RCC 7860 (cell line): Measurements from ENCODE around the gene CDH22.

Experiments used
- DNase-seq: peaks from one replicate; pipeline ENCODE4 v3.0.0-alpha.2; 2015; ENCODE audit warnings: low spot score
- FAIRE-seq: peaks from 2 replicates; lab custom pipeline; 2012; peaks lifted over from hg19 to GRCh38; lab: Jason Lieb, UNC

Gene CDH22

DNA sequence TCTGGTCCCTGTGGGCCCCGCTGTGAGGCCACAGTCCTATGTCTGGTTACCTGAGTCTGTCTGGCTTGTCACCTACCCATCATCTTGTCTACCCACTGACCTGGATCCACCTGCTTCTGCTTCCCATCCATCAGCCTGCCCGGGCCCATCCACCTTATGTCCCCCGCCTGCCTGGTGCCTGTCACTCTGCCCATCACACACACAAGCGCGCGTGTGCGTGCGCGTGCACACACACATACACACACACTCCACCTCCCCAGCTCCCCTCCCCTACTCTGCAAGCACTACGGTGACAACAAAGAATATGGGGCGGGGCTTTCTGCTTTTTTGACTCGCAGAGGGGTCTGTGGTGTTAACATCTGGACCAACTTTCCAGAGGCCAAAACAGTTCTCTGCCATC is 8.0 kb downstream of the CDH22 start:
- no peak for FAIRE-seq
- DNase-seq, result no peak

DNA sequence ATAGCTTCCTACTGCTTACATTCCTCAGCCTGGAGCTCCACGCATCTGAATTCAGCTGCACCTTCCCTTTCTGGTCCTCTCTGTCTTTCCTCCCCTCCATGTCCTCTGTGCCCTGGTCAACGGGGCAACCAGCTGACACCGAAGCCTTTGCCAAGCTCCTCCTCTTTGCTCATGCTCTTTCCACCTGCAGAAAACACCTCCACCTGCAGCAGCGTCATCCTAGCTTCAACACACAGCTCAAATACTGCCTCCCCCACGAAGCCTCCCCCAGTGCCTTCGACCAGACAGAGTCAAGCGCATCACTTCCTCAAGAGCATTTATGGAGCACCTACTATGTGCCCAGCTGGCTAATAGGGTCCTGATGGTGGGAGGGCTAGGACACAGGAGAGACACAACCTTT is 9.2 kb downstream of the CDH22 start:
- FAIRE-seq (no peak), DNase-seq (no peak)

DNA sequence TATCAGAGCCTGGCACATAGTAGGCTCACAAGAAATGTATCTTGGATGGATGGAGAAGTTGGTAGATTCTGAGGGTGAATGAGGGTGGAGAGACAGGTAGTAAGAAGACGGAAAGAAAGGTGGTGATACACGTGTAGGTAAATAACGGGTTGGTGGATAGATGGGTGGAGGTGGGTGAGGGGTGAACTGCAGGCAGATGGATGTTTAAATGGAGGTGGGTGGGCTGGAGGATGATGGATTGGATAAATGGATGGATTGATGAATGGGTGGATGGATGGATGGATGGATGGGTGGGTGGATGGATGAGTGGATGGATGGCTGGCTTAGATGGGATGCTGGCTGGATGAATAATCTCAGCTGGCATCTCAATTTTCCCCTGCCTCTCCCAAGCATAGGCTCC is 9.9 kb downstream of the CDH22 start:
- no peak for FAIRE-seq
- no peak for DNase-seq

DNA sequence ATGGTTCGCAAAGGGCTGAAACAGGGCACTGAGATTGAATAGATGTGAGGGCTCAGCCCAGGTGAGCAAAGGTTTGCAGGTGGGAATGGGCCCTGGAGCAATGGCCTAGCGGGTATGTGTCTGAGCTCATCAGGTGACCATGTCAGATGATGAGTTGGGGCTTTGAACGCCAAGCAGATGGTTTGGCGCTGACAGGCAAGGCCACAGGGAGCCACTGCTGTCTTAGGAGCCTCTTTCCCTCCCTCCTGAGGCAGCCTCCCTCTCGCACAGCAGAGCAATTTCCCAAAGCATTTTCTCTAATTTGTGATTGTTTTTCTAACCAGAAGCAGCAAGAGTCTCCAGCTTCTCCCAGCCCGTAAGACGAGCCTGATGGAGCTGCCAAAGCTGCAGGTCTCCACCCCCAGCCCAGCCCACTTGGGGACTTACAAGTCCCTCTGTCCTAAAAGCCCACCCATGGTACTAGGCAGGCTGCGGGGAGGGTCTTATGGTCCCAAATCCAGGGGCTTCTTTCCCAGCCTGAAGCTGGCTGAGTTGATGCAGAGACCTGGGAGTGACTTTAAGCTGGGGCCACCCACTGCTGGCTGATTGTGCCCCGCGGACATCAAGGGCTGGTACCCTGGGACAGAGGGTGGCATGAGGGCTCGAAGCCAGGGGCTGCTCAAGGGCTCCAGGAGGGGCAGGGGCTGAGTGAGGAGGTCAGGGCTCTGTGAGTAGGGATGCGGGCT is 11.6 kb downstream of the CDH22 start:
- DNase-seq (no peak), FAIRE-seq (no peak)

DNA sequence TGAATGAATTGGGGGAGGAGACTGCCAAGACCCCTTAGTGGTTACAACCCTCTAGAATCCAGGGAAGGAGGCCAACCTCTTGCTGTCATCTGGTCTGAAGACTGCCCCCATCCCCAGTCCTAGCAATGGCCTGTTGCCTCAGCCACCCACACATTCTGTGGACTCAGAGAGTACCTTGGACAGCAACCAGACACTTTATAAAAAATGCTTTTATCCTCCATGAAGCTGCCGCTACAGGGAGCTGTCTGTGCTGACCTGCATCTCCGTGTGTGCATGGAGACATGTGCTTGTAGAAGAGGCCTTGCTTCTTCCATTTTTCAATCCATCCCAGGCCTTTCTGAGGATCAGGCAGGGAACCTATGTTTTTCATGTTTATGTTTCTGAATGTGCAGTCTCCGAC is 15.2 kb downstream of the CDH22 start:
- FAIRE-seq (no peak), DNase-seq (peak; percentile 24)

DNA sequence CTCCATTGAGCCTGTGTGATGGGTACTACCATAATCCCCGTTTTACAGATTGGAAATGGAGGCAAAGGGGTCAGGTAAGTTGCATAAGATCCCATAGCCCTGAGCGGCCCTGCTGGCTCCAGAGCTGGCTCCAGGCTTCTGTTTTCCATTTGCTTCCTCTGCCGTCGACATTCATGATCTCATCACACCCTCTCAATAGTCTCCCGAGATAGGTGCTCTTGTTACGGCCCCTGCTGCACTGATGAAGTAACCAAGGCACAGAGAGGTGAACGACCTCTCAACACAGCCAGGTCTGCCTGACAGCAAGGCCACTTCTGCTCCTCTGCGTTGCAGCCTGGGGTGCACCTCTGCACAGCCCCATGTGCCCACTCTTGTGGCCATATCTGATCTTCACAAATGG is 16.9 kb downstream of the CDH22 start:
- no peak for DNase-seq

DNA sequence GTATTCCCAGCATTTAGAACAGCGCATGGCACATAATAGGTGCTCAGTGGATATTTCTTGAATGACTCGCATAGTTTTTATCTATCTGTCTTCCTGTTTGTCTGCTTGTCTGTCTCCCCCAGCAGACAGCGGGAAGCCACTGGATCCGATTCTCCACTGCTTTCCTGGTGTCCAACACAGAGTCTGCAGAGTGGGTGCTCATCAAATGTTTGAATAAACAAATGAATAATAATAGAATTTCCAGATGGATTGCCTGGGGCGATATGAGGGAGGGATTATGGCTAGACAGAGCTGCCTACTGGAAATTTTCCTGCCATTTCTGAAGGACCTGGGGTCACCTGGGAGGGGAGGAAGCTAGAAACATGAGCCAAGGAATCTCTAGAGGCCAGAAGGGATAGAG is 18.9 kb downstream of the CDH22 start:
- FAIRE-seq (no peak), DNase-seq (no peak)

More for the DNA sequence above, 16.9 kb downstream of the CDH22 start:
- FAIRE-seq, result no peak

DNA sequence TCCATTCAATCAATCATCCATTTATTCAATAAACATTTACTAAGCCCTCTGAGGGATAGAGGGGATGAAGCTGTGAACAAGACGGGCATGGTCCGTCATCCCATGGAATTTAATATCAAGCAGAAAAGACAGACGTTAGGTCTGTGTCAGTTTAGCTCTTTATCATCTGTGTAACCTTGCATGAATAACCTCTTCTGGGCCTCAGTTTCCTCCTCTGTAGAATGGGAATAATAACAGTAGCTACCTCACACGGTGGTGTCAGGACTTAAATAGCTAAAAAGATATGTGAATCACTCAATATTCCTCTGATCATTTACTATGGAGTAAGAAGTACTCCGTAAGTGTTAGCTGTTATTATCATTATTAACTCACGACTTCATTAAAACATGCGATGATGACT is 21.3 kb downstream of the CDH22 start:
- no peak for FAIRE-seq
- no peak for DNase-seq

DNA sequence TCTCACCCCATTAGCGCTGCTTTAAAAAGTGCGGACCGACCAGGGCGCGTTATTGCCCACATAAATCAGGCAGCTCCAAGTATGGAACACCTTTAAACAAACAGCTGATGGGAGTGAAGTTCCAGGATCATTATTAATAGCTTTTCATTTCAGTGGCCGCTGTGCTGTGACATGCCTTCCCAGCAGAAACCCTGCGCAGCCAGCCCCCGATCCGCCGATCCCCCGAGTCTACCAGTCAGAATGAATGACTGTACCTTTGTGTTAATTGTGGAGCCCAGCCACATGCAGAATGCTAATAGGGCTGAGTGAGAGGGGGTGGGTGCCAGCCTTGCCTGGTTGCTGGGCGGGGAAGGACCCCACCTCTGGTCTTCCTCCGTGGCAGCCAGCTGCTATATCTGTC is 21.9 kb downstream of the CDH22 start:
- FAIRE-seq (no peak), DNase-seq (no peak)

DNA sequence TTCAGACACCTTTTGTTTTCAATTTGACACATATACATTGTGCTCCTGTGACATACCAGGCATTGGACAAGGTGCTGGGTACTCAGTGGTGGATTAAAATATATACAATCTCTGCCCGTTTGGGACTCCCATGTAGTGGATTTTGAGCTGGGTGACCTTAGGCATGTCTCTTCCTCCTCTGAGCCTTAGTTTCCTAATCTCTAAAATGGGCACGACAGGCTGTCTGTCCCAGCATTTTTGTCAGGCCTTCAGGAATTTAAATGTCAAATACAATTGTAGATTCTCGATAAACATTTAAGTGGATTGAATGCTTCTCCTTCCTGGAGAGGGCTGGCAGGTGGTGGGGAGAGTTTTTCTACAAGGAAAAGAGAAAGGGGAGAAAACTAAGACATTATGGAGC is 22.6 kb downstream of the CDH22 start:
- no peak for FAIRE-seq

DNA sequence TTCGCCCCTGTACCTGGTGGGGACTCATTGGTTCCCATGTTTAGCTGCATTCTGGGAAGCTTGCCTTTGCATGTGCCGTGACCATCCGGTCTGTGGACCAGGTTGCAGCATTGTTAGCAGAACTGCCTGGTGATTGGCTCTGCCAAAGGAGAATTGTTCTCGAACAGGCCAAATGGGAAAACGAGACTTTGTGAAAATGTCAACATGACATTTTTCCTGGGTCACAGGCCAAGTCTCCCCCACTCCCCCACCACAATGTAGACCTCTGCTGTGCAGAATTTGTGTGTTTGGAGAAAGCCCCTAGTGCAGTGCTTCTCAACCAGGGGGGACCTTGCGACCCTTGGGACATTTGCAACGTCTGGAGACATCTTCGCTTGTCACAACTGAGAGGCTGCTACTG is 23.2 kb downstream of the CDH22 start:
- FAIRE-seq, result no peak
- no peak for DNase-seq

More for the DNA sequence above, 22.6 kb downstream of the CDH22 start:
- no peak for DNase-seq

DNA sequence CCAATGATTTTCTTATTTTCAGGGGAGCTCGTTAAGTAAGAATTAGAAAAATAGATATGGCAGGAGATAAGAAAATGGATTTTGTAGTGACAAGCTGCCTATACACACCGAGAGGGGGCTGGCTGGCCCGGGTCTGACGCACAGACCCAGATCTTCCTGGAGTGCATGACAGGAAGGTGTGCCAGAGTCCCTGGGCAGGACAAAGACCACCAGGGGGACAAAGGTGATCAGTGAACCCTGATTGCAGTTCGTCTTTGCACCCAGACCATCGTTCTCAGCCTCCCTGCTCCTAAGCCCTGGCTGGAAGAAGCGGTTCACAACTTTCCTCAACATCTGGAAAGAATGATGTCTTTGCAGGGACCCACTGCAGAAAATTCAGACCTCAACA is 24.3 kb downstream of the CDH22 start:
- DNase-seq, result no peak
- no peak for FAIRE-seq

DNA sequence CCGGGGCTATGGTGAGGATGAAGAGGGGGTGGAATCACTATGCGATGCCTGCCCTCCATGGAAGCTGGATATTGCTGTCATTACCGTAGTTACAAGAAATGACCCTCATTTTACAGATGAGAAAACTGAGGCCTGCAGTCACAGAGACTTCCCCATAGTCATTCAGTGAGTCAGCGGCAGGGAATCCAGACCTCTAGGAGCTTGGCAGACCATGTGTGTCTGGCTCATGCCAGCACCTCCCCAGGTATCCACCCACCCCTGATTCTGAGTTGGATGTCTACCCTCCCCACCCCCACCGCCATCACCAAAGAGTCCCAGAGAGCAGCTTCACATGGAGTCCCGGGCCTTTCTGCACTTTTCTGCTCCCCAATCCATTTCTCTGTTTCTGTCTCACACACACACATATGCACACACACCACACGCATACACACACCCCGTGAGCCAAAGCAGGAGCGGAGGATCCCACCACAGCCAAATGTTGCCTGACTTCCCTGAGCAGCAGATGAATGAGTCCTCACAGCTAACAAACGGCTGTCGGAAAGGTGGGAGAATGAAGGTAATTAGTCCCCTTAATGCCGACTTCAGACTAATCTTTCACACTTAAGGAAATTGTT is 24.8 kb downstream of the CDH22 start:
- DNase-seq, result peak; percentile 82
- peak; percentile 36 for FAIRE-seq

DNA sequence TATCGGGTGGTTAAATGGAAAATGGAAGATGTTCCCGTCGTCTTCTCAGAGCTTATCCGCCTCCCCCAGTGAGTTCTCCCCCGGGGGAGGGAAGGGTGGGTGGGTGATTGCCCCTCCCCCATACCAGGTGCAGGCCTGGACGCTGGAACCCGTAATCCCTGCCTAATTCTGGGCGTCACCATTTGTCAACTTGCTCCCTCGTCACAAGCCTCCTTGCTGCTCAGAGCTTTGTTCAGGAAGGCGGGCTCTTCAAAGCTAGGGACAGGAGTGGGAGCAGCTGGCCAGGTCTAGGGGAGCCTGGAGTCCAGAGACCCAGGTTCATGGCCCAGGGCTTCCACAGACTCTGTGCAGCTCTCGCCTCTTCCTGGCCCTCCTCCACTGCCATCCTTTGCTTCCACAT is 25.6 kb downstream of the CDH22 start:
- no peak for DNase-seq
- no peak for FAIRE-seq

DNA sequence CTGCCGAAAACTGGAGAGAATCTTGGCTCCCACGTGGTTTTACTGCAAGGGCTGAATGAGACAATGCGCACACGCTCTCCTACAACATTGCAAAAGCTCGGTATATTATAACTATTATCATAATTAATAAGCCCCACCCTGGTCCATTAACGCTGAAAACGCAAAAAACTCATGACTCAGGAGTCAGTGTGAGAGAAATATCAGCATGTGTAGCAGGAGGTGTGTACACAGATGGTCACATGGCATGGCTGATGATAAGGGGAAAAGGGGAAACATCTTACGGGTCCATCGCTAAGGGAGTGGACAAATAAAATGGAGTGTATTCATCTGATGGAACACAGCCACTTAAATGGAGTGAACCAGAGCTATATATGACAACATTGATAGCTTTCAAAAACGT is 29.2 kb downstream of the CDH22 start:
- DNase-seq (no peak), FAIRE-seq (no peak)

DNA sequence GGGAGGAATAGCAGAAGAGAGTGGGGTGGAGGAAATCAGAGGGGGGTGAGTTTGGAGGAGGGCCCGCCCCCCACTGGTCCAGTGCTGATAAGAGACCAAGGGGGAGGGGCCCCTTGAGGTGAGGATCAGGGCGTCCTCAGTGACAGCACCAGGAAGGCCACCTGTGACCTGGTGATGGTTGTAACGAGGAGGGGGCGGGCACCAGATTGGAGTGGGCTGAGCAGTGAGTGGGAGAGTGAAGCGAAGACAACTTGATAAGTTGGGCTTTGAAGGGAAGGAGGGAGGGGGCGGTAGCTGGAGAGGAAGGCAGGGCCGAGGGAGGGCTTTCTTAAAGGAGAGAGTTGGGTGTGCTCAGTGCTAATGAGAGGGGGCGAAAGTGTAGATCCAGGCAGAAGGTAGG is 30.7 kb downstream of the CDH22 start:
- FAIRE-seq (no peak), DNase-seq (no peak)

DNA sequence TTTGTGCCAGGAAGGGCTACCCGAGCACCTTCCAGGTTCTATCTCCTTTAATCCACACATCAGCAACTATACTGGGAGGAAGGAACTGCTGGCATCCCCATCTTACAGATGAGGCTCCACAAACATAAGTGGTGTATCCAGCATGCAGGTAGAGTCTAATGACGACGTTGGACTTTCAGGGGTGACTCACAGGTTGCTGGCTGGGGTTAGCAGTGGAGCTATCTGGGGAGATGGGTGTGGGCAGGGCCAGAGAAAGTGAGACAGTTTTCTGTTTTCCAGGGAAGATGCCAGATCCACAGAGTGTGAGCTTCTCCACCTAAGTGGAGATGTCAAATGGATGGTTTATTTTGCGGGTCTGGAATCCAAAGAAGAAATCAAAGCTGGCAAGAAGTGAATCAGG is 31.8 kb downstream of the CDH22 start:
- DNase-seq (no peak), FAIRE-seq (no peak)

DNA sequence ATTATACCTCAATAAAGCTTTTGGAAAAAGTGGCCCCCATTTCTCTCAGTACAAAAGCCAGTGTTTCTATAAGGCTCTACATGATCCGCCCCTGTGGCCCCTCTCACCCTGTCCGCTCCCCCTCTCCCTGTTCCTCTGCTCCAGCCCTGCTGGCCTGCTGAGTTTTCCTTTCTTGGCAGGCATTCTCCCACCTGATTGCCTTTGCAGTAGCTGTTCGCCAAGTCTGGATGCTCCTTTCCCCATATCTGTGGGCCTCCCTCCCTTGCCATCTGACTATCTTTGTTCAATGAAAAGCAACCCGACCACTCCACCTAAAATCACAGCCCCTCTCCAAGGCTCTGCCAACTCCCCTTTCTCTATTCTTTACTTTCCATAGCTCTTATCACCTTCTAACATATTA is 33.2 kb downstream of the CDH22 start:
- DNase-seq (no peak), FAIRE-seq (no peak)

DNA sequence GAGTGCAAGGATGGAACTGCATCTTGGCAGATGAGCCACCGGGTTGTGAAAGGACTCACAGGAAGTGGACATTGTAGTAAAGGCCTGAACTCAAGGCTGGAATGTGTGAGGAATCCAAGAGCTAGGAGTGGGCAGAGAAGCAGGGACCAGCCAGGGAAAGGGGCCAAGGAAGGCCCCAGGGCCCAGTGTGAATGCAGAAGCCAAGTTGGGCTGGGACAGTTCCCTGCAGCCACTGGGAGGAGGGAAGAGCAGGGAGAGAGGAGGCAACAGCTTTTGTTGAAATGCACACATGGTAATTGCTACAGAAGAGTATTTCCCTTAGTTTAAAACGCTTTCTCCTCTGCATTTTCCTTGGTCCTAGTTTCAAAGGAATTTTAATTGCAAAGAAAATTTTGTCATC is 34.6 kb downstream of the CDH22 start:
- DNase-seq (no peak), FAIRE-seq (no peak)

DNA sequence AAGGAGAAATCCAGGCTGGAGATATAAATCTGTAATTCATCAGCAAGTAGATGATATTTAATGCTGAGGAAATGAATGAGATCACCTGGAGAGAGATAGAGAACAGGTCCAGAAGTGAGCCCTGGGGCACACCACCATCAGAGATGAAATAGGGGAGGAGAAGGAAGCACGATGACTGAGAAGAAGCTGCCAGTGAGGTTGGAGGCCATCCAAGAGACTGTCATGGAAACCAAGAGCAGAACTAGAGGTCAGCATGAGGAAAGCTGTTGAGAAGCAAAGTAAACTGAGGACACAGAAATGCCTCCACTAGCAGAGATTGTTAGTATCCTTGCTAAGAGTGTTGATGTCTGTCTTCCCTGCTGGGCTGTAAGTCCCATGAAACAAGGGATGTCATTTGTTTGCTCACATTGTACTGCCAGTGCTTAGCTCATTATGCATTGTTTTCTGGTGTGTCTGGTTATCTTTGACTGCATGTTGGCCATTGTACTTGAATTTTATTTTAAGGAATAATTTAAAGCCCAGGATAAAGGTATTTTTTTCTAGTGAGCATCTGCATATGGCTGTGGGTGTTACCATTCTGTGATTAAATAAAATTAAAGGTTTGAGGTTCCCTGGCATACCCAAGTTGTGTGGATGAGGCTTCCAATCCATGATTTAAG is 35.8 kb downstream of the CDH22 start:
- FAIRE-seq (no peak), DNase-seq (no peak)

DNA sequence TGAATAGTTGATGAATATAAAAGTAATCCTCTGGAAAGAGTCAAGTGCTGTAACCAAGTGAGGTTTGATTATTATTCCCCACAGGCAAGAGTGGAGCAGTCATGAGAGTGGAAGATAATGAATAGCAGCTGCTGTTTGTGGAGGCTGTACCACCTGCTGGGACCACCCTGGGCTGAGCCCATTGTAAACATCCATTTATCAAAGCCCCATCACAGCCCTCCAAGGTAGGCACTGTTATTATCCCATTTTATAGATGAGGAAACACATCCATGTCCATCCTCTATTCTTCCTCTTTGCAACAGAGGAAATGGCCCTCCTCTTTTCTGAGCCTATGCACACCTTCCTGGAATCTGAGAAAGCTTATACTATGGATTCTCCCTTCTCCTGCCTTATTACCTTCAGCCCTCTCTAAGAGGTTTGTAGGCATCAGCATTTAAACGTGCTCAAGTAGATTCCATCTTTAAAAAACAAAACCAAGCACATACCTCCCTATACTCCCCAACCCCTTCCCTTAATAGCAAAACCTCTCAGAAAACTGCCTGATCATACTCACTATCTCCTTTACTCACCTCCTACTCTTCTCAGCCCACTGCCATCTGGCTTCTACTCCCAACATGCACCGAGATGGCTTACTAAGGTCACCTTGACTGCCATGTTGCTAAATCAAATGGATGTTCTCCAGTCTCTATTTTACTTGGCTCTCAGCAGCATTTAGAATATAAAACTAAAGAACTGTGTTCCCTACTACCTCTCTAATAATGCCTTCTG is 37.1 kb downstream of the CDH22 start:
- no peak for FAIRE-seq
- no peak for DNase-seq

DNA sequence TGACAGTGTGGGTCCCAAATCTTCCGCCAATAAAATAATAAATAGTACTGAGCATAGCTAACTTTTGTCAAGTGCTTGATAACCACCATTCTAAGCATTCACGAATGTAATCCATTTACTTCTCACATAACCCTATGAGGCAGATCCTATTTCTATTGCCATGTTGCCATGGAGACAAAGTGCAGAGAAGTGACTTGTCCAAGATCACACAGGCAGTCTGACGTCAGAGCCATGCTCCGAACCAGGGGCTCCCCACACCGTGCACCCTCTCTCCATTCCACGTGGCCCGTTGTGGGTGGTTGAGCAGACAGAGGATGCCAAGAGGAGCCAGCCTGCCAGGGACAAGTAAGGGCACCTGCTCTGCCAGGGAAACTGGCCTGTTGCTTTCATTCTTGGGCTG is 38.9 kb downstream of the CDH22 start:
- DNase-seq (no peak), FAIRE-seq (no peak)
